K562 (cell line): Measurements from ENCODE around the gene TMEM41B. TPM values are rescaled to one million over a fixed set of nuclear protein-coding genes. Genes with fewer than 3 reads are reported as not detected.

Experiments used
- ATF7 ChIP-seq: fragments of 450-650 bp; IDR thresholded peaks from 2 replicates; pipeline ENCODE4 v1.7.1; 2014; ENCODE audit warnings: mild to moderate bottlenecking, moderate library complexity
- BCOR ChIP-seq: fragments of 450-650 bp; IDR thresholded peaks from 2 replicates; pipeline ENCODE4 v1.6.1; 2016
- HCFC1 ChIP-seq: IDR thresholded peaks from 2 replicates; pipeline ENCODE4 v1.6.1; 2012; ENCODE audit warnings: low read depth, low read length, improper control_type of control experiment
- NONO ChIP-seq, 2 experiments: fragments of 200-400 bp in 1 of 2; fragments of 450-650 bp in 1 of 2; formaldehyde crosslinking in 1 of 2; IDR thresholded peaks; 2 replicates each; pipeline ENCODE4 v1.6.1; 2017; ENCODE audit warnings: low read depth in 2 of 2, mild to moderate bottlenecking in 2 of 2, moderate library complexity in 2 of 2, low read length in 1 of 2
- RBFOX2 ChIP-seq: fragments of 200-400 bp; formaldehyde crosslinking; IDR thresholded peaks from 2 replicates; pipeline ENCODE4 v1.6.1; 2017; ENCODE audit warnings: low read depth, mild to moderate bottlenecking, low read length, moderate library complexity
- UBTF ChIP-seq, 2 experiments: IDR thresholded peaks; 2 replicates each; pipeline ENCODE4 v1.6.1; 2012; ENCODE audit warnings: improper control_type of control experiment in 2 of 2, low read depth in 2 of 2, low read length in 2 of 2, borderline replicate concordance in 1 of 2
- ZBTB40 ChIP-seq, 2 experiments: fragments of 450-650 bp in 1 of 2; sonication (generic) in 1 of 2; formaldehyde crosslinking in 1 of 2; IDR thresholded peaks; 2 replicates each; pipeline versions ENCODE4 v1.7.1 to v1.9.0; 2016 to 2022; ENCODE audit warnings: inconsistent platforms in 1 of 2, mild to moderate bottlenecking in 1 of 2, missing genetic modification reagents in 1 of 2
- ZFX ChIP-seq: sonication (generic); formaldehyde crosslinking; IDR thresholded peaks from 2 replicates; pipeline ENCODE4 v1.8.0; 2022; ENCODE audit warnings: mild to moderate bottlenecking, missing genetic modification reagents, moderate library complexity
- polyA plus RNA-seq, 8 experiments: library from polyadenylated mRNA; depleted of rRNA in 4 of 8; stranded (reverse) in 5 of 8; unstranded in 3 of 8; fragments of >200 nt; fragmentation: Nextera tagmentation in 2 of 8; fragmentation: Illumina TruSeq in 1 of 8; extraction: Ambion mirVana in 2 of 8; extraction: Trizol in 1 of 8; gene quantifications; 2 replicates each; pipeline versions ENCODE4 v1.2.1 to v1.2.3, GENCODE V29; 2011 to 2014; ENCODE audit warnings: inconsistent platforms in 1 of 8, missing spikeins in 1 of 8
- total RNA-seq, 7 experiments: library from RNA; depleted of rRNA in 6 of 7; stranded (reverse); fragments of >200 nt in 6 of 7; fragmentation: Illumina TruSeq in 2 of 7; extraction: Trizol in 2 of 7; gene quantifications; 2 replicates each; pipeline versions ENCODE4 v1.2.1 to v1.2.3, GENCODE V29; 2011 to 2021; ENCODE audit warnings: low replicate concordance in 1 of 7
- TF ChIP-seq, protein P1 (sequence below): fragments of 450-650 bp; formaldehyde crosslinking; IDR thresholded peaks from 2 replicates; pipeline ENCODE4 v1.4.0; 2020; ENCODE audit warnings: mild to moderate bottlenecking, mixed read lengths

TMEM41B gene
- total and polyA plus RNA-seq, 9 of the 15 experiments (the other 6 are each of a cell fraction or from before 2014, with no cell fraction given) = 17.1 to 89.6 (median 48.7) TPM

- TF ChIP-seq NONO (IDR thresholded peaks at IDR 0.05; ENCODE audit: low read depth in 2 of 2, low read length in 1 of 2) = peak in 1 of 2 experiments; percentile 58; a peak in 2 of 4 replicates
- TF ChIP-seq ZBTB40 (IDR thresholded peaks at IDR 0.05) = 0 out of 2 replicates have a peak, but pooled peaks have one; percentile 35
- TF ChIP-seq ZBTB40 (CRISPR knock-in tag; IDR thresholded peaks at IDR 0.05) = no peak
- peak; percentile 91 for TF ChIP-seq RBFOX2
- TF ChIP-seq UBTF (IDR thresholded peaks at IDR 0.05; ENCODE audit: borderline replicate concordance in 1 of 2, low read depth in 2 of 2, low read length in 2 of 2) = 0 out of 4 replicates have a peak, but pooled peaks of 1 of the 2 experiments have one; percentile 28
- peak; percentile 44; the same call in 1 of the 2 replicates for TF ChIP-seq HCFC1
- peak; percentile 99 for TF ChIP-seq ATF7
- peak; percentile 78 for TF ChIP-seq ZFX (CRISPR knock-in tag)
- TF ChIP-seq BCOR = peak; percentile 46; the same call in 1 of the 2 replicates
- TF ChIP-seq, protein P1, sequence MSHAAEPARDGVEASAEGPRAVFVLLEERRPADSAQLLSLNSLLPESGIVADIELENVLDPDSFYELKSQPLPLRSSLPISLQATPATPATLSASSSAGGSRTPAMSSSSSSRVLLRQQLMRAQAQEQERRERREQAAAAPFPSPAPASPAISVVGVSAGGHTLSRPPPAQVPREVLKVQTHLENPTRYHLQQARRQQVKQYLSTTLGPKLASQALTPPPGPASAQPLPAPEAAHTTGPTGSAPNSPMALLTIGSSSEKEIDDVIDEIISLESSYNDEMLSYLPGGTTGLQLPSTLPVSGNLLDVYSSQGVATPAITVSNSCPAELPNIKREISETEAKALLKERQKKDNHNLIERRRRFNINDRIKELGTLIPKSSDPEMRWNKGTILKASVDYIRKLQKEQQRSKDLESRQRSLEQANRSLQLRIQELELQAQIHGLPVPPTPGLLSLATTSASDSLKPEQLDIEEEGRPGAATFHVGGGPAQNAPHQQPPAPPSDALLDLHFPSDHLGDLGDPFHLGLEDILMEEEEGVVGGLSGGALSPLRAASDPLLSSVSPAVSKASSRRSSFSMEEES (CRISPR knock-in tag) = no peak
These were observed 48.9 kb downstream of the TMEM41B start, which contains the start of gene DENND5A (continued) for GRCh38 chr11:9265211-9266131.
